HG03558 (cell line): Measurements from ENCODE around the gene COP1.

Source experiments
- ATAC-seq: cut with Tn5 transposase; IDR thresholded peaks from one replicate; pipeline ENCODE4 v1.9.1; 2021; ENCODE audit warnings: moderate number of reproducible peaks; ENCODE audit not compliant: unreplicated experiment; ENCODE audit errors: extremely low read depth

COP1 gene

DNA sequence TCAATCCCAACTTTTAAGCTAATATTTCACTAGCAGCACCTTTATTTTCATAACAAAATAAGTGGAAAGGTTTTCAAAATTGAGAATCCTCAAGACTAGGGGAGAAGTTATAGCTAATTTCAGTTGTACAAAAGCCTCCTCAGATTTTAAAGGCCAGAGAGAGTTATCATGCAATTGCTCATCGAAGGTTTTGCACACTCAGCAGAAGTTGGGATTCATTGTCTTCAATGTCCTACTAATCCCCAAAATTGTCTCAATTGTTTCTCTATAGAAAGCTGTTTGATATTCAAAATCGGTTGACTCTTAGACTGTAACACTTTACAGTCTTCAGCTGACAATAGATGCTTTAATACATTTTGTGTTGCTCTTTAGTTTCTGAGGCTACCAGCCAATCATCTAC is 293.0 kb downstream of the COP1 start:
- ATAC-seq, result no peak

DNA sequence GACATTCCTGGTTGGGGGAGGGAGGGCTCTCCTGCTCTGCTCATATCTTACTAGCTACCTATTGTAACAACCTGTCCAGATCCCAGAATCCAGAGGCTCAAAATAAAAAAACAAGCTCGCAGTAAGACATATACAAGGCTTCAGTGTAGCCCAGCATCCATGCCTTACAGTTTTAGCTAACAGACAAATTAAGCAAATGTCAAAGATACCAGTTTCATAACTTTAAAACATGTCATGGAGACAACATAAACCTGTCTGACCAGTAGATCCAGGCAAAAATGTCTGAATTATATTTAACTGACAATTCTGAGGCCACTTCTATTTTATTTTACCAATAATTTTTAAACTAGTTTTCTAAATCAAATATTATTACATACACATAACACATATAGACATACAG is 295.9 kb downstream of the COP1 start:
- no peak for ATAC-seq

DNA sequence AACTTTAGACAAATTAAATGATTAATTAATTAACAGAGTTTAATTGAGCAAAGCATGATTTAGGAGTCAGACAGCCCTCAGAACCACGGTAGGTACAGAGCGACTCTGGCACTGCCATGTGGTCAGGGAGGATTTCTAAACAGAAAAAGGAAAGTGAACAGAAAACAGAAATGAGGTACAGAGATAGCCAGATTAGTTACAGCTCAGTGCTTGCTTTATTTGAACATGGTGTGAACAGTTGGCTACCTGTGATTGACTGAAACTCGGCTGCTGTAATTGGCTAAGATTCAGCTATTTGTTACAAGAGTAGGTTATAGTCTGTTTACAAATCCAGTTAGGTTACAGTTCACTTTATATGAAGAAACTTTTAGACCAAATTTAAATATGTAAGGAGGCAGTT is 300.7 kb downstream of the COP1 start:
- ATAC-seq, result no peak

DNA sequence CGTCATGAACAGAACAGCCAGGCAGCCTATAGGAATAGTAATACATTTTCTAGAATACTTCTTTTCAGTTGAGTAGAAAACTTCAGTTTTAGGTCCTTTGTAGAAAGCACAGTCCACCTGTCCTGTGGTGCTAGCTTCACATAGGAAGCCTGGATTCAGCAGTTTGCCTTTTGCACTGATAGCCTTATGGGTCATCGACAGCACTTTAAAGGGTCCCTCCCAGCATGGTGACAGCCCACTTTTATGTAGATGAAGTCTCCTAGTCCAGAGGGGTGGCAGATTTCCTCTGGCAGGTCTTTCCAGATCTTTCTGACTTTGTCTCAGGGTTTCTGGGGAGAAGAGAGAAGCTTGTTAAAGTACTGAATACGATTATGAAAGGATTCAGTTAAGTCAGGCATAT is 302.3 kb downstream of the COP1 start:
- no peak for ATAC-seq

DNA sequence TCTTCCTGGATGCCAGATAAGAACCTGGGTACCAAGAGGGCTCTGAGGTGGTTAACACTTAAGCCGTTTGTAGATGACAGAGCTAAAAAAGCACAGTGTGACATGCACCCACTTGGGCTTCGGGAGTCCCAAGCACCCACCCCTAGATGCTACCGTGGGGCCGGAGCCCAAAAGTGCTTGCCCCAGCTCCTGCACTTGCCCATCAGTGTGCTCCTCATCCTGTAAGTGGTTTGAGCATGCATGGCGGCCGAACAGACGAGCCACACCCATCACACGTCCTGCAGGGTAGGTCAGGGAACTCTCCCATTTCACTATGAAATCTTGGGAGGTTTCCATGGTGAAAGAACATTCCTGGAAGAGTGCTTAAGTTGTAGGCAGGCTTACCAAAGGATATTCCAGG is 304.8 kb downstream of the COP1 start:
- ATAC-seq, result no peak

DNA sequence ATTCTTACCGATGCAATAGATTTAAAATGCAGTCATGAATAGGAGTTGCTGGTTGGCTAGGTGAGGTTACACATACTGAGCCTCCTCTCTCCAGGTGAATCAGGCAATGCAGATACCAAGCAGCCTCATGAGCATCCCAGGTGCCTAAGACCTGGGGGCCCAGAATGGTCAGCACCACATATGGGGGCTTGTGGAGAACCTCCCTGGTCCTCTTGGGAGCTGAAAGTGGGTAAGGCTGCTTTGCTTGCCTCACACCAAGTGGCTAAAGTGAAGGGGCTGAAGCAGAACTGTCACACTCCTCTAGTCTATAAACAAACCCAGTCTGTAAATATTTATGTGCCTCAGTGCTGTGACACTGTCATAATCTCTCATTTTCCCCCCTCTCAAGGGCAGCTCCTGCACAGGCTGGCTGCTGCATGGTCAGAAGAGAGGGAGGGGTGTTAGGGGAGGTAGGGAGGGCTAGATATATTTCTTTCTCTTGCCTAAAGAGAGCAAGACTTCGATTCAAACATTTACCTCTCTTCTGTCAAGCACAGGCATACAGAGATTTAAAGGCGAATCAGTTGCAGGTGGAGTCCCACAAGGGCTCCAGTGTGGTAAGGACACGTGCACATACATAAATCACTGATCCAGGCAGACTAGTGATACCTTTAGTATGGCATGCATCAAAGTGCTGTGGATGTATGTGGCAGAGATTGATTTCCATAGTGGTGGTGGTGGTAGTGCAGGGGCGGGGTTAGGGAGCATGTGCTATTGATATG is 305.8 kb downstream of the COP1 start:
- no peak for ATAC-seq

DNA sequence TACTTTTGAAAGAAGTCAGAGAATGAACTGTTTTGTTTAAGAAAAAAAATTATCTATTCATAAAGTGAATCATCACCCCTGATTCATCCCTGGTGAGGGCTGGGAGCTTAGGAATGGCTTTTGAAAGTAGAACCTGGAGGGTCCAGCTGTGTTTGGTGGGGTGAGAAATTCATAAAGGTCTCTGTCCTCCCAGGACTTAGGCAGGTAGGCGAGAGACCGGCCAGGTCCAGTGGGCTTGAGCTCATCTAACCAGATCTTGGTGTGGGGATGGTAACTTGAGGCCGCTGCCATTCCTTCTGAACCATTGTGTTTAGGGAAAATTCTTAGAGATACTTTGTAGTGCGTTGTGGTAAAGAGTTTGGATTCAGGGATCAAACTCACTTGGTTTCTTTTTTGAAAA is 306.9 kb downstream of the COP1 start:
- no peak for ATAC-seq

DNA sequence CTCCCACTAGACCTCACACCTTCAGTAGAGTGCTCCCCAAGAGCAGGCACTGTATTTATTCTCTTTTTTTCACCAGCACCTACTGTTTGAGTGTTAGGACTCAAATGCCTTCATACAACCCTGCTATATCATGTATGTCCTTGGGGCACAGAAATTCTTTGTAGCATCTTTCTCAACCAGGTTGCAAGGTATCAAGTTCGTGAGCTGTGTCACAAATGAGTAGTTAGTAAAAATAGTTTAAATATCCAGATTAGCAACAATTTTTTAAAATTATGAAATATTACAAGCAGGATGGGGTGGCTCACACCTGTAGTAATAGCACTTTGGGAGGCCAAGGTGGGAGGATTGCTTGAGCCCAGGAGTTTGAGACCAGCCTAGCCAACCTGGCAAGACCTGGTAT is 311.1 kb downstream of the COP1 start:
- ATAC-seq, result no peak
